Activated T-helper 9 cell treated with anti-CD3 and anti-CD28 coated beads, Interleukin-2, amount 50 U/mL, for 16 hours (primary cell): ENCODE results near the gene ALPI.

Experiments used
- DNase-seq: peaks from one replicate; pipeline ENCODE4 v3.0.0-alpha.2; 2020; ENCODE audit warnings: low read depth

The ALPI gene

GRCh38 chr2:232485348-232485756 lies 29.4 kb downstream of the ALPI start:
- DNase-seq, result no peak

- no peak for DNase-seq
Measured at GRCh38 chr2:232485757-232486557, 30.0 kb downstream of the ALPI start.

DNA sequence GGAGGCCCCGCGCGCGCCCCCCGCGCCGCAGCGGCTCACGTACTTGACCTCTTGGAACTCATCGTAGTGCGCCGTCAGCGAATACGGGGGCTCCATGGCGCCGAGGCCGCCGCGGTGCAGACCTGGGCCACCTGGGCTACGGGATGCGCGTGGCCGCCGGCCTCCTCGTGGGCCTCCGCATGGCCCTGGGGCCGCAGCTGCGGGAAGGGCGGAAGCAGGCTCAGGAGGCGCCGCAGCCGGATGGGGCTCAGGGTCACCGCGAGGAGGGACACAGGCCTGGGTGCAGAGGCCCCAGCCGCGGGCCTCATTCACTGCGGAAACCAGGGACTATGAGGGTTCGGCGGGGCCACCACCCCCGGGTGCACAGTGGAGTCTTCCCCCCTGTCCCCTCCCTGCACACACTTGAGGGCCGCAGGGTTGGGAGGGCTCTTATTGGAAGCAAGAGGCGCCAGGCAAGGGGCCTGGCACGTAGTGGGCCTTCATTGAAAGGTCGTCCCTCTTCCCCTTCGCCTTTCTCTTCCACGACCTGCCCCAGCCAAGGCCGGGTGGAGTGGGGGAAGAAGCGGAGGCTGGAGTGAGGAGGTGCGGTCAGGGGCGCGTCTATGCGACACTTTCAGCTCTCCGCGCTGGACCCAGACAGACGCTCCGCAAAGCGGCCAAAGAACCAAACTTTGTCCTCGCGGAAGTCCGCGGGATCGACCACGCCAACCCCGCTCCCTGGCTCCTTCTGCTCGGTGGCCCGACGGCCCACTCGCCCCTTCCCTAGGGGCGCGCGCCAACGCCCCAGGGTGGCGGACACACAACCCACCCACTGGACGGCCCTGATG lies 30.8 kb downstream of the ALPI start:
- no peak for DNase-seq

- no peak for DNase-seq
Measured at GRCh38 chr2:232487385-232488096, 31.6 kb downstream of the ALPI start, which contains the start of gene ECEL1. Gene ECEL1 (minus strand): TSS chr2:232487834. CDS start chr2:232486653, 1,181 bp downstream.

DNA sequence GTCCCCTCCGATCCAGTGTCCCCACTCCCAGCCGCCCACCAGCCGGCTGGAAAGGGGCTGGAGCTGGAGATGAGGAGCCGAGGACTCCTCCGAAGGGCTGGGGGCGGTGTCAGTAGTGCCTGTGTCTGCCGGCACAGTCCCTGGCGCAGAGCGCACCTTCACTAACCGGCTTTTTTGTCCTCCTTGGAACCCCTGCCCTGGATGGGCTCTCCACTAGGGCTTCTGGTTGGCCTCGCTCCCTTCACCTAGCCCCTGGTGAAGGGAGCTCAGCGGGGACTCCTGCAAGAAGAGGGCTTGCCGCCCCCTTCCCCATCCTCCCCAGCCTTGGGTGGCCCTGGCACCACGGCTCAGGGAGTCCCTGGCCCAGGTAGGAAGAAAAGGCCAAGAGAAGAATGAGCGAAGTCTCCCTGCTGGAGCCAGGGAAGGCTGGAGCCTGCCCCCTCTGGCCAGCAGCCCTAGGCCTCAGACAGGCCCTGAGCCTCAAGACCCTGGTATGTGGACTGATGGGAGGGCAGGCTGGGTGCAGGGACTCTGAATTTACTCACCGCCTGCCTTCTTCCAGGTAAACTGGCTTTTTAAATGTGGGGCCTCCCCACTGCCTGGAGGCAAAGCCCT lies 32.3 kb downstream of the ALPI start:
- no peak for DNase-seq

GRCh38 chr2:232488721-232489300 lies 32.9 kb downstream of the ALPI start:
- no peak for DNase-seq

GRCh38 chr2:232489516-232490220 lies 33.7 kb downstream of the ALPI start:
- DNase-seq, result no peak

DNA sequence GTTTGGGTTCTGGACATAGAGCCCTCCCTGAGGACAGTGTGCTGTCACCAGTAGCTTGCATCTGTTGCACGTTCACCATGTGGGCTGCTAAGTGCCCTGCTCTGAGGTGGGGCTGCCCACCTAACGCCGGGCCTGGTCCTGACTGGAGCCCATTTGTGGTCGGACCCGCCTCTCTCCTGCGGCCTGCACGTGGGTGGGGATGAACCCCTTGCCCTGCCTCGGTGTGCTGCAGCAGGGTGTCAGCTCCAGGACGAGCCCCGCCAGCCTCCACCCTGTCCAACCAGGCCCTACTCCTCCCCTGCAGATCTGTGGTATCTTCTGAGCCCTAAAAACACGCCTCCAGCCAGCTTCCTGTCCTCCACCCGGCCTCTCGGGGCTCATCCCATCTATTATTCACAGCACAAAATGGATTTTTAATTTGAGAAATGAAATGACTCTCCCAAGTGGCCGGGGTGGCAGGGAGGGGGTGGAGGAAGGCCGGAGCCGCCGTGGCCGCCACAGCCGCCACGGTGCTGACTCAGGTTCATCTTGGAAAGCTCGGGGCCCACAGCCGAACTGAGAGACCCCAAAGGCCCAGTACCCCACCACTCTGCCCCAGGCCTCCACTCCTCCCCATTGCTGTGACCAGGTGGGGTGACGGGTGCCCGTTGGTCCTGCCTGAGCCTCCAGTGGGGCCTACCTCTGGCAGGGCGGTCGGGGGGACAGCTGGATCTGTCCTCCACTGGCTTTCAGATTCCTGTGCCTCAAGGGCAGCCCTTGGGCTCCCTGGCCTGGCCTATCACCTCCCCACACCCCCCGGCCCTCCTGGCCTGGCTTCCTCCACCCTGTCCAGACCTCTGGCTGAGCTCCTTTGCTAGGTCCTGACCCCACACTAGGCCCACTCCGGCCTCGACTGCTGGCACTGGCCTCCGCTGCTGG lies 34.5 kb downstream of the ALPI start:
- no peak for DNase-seq

GRCh38 chr2:232491139-232491780 lies 35.3 kb downstream of the ALPI start:
- no peak for DNase-seq

DNA sequence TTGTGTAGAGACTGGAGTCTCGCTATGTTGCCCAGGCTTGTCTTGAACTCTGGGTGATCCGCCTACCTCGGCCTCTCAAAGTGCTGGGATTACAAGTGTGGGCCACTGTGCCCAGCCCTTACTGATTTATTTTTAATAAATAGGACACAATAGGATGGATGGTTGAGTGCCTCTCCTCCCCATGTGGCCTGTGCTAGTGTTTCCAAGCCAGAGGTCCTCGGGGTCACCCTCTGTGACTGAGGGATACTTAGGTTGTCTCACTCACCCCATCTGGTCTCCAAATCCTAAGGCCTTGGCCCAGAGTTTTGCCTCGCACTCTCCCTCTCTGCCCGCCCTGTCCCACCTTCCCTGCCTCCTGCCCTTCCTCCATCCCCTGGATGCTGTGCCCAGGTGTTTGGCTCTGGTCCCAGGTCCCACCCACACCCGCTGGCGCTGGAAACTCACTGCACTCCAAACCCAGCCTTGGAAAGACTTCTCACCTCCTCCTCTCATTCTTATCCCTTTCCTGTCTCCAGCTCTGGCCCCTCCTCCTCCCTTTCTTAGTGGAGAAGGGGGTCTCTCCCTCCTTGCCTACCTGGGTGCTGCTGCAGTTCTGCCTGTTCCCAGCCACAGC lies 36.4 kb downstream of the ALPI start:
- DNase-seq, result no peak

GRCh38 chr2:232492963-232493700 lies 37.2 kb downstream of the ALPI start:
- no peak for DNase-seq

DNA sequence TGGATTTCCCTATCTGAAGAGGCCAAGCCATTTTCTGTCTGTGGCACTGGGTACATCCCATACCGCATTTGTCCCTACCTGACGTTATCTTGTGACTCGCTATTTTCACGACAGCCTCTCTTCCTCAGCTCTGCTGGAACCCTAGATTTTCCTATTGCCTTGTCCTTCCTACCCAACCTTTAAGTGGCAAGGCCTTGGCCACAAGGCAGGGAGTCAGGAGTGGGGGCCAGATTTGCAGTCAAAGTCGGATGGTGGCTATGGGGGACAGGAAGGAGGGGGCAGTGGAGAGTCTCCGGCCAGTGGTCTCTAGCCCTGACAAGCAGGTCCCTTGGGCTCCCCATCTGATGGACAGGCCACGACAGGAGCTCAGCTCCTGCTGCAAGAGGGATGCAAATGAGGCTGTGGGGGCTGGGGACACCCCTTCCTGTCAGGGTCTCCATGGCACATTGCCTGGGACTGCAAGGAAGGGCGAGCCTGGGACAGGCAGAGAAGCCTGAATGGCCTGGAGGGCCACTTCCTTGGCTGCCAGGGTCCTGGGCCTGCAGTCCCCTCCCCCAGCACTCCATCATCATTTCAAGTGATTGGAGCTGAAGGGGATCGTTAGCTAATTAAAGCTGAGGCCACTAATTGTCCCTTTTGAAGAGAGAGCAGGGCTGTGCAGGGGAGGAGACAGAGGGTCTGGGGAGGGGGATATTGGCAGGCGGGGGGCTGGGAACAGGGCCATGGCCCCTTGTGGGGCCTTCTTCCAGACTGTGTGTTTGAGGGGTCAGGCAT lies 37.9 kb downstream of the ALPI start:
- no peak for DNase-seq

GRCh38 chr2:232494542-232494941 lies 38.6 kb downstream of the ALPI start:
- no peak for DNase-seq

DNA sequence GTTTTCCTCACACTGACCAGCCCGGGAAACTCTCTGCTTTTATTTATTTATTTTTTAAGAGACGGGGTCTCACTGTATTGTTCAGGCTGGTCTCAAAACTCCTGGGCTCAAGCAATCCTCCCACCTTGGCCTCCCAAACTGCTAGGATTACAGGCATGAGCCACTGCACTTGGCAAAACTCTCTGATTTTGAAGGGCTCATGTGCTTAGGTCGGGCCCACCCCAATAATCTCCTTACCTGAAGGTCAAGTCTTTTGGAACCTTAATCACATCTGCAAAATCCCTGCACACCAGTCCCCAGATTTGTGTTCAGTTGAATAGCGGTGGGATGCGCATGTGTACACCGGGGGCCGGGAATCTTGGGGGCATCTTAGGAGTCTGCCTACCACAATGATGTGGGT lies 39.3 kb downstream of the ALPI start:
- DNase-seq, result no peak

DNA sequence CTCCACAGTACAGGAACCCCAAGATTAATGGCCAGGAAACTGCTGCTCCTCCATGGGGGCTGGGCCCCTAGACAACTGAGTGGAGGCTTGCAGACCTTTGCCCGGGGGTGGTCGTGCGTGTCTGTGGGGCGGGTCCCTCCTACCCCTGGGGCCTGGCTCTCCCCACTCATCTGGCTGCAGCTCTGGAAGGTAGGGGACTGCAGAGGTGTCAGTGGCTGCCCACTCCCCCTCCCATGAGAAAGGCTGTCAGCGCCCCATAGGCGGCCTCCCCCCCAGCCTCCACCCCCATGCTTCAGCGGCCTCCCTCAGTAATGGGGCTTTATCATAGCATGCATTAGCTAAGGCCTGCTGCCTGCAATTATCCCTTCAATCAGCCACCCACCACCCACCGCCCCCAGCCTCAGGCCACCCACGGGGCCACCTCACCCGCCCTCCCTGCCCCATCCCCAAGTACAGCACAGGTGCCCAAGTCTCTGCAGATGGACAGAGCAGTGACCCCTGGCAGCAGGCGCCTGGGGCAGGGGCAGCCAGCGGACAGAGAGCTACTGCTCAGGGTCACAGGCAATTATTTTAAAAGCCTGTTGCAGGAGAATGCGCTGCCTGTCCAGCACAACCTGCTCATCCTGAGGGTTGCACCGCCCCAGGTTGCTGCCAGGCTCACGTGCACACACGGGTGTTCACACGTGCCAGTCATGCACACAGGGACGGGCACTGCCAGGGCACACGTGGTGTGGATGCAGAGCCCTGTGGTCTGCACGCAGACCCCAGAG lies 40.7 kb downstream of the ALPI start:
- DNase-seq, result no peak

DNA sequence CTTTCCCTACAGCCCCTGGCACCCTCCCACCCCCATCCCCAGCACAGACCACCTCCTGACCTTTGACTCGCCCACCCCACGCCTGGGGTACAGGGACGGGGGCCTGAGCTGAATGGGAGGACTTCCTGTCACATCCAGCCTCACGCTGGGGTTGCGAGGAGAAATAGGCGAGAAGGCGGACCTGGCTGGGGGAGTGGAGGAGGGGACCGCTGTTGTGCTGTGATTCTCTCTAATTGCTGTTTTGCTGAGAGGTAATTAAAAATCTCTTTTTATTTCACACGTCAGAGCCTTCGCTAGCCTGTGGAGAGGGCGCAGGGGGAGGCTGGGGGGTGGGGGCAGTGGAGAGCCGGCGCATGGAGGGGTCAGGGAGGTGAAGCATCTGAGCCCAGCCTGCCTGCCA lies 41.4 kb downstream of the ALPI start:
- DNase-seq, result no peak

DNA sequence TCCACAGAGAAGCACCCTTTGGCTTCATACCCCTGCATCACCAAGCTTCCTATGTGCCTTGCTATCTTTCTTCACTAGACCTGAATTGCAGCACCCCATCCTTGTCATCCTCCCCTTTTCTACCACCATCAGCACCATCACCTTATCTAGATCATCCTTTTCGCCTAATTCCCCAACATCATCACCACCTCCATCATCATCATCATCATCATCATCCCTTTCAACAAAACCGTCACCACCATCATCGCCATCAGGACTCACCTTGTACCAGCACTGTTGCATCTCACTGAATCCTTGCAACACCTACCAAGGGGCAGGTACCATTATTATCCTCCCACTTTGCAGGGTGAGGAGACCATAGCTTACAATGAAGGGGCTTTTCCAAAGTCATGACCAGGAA lies 42.5 kb downstream of the ALPI start:
- DNase-seq, result no peak
